HK-2 (cell line): ENCODE measurements around the gene TNFRSF25.
"Not testable (repeated sequence)": the region's sequence is repeated elsewhere in the genome, so short reads cannot be mapped to it uniquely, and the experiment has no call there.

ENCODE experiments used
- DNase-seq: peaks from one replicate; pipeline ENCODE4 v3.0.0-alpha.2; 2018; ENCODE audit not compliant: unreplicated experiment

Gene TNFRSF25

DNA sequence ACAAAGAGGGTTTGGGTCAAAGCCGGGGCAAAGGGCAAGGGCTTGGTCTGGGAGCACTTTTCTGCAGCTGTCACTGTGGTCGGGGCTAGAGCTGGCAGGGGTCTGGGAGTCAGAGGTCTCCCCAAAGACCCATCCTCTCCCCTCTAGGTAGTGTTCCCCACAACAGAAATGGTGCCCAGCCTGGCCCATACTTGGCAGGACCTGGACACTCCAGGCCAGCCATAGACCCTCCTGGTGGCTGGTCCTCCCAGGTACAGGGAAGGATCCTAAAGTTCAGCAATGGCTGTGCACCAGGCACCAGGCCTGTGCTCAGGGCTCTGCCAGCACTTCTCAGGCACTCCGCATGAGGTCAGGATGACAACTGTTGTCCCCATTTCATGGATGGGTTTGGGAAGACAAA is 30.4 kb downstream of the TNFRSF25 start:
- DNase-seq, result no peak

DNA sequence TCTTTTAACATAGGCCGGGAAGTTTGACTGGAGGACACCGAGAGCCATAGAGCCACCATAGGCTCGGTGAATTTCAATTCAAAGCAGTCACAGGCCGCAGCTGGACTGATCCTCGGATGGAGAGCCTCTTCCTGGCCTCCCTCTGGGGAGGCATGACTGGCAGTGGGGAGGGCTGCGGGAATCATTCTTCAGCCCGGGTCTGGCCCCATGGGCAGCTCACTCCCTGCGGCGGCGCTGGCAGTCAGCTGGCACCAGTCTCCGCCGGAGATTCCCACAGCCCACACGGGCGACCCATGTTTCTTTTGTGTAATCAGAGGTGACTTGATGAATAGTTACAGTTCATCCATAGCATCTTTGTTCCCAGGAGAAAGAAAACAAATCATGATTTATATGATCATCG is 30.8 kb downstream of the TNFRSF25 start:
- DNase-seq, result no peak

DNA sequence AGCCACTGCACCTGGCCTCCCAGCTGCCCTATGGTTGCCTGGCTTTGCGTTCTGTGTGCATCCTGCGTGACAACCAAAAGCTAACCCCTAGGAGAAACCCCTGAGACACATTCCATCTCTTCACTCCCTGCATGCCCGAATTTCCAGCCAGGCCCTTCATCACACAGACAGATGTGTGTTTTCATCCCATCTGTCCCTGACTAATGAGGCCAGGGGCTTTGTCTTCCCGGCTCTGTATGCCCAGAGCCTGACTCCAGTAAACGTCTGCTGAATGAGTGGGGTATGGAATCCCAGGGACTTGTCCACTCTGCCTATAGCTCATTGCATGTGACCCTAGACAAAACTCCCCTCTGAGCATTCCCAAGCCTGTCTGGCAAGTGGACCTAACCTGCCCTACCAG is 31.8 kb downstream of the TNFRSF25 start:
- no peak for DNase-seq

- DNase-seq, result not testable (repeated sequence)
Measured at GRCh38 chr1:6431645-6432579, 34.1 kb downstream of the TNFRSF25 start.

- not testable (repeated sequence) for DNase-seq
Measured at GRCh38 chr1:6429660-6430411, 36.1 kb downstream of the TNFRSF25 start.

DNA sequence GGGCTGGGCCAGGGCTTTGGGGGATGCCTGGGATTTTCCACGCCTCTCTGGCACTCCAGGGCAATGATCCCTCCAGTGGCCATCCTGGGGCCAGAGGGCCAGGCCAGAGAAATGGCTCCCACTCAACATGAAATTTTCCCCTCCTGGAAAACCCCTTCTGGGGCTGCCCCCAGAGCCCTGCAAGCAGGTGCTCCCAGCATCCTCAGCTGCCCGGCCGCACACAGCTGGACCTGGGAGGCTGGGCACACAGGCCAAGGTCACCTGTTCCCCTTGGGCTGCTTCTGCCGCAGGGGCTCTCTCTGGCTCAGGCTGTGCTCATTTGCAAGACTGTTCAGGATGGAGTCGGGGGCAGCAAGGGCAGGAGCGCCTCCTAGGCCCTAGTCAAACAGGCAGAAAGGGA is 37.5 kb downstream of the TNFRSF25 start:
- not testable (repeated sequence) for DNase-seq

DNA sequence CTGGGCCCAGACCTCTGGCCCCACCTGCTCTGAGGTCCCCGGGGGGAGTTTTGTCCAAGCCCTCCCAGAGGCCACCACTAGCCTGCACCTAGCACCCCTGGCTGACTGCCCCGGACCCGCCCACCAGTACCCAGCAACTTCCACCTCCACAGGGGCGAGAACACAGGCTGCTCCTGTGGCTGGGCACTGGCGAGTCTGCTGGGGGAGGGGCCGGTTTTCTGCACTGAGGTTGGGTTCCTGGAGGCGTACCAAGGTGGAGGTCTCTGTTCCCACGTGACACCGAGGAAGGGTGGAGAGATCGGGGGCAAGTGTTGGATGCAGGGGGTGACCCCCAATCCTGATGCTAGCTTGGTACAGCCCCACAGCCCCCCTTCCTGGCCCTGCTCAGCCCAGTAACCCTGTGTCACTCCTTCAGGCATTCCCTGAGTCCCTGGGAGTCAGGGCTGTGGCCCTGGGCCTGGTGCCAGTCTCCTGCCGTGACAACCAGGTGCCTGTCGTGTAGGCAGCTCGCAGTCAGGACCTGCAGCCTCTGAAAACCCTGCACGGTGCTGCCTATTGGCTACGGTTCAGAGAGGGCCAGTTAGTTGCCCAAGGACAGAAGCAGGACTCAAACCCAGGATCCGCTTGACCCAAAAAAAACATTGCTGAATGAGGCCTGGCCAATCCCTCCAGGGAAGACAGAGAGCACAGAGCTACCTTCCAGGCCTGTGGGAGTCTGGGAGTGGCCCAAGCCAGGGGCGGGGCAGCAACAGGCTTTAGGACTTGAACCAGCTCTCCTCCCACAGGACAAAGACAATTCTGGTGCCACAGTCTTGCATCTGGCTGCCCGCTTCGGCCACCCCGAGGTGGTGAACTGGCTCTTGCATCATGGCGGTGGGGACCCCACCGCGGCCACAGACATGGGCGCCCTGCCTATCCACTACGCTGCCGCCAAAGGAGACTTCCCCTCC is 38.3 kb downstream of the TNFRSF25 start:
- DNase-seq, result no peak

DNA sequence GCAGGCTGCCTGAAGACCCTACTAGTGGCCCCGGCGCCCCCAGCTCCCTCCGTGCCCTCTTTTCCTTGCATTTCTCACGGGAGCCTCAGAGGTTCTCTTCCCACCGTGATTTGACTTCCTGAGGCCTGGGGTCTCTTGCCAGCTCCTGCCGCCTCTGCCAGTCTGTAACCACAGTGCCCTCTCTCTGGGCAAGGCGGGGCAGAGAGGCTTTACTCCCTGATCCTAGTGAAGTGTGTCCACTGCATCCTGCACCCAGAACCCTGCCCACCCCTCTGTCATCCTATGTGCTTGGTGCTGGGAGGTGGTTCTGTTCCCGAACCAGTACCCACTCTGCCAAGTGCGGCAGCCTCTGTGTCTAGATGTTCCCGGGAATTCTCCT is 39.0 kb downstream of the TNFRSF25 start:
- no peak for DNase-seq

GRCh38 chr1:6426277-6426971 is 39.5 kb downstream of the TNFRSF25 start:
- no peak for DNase-seq

- no peak for DNase-seq
Measured at GRCh38 chr1:6425658-6426057, 40.3 kb downstream of the TNFRSF25 start.

DNA sequence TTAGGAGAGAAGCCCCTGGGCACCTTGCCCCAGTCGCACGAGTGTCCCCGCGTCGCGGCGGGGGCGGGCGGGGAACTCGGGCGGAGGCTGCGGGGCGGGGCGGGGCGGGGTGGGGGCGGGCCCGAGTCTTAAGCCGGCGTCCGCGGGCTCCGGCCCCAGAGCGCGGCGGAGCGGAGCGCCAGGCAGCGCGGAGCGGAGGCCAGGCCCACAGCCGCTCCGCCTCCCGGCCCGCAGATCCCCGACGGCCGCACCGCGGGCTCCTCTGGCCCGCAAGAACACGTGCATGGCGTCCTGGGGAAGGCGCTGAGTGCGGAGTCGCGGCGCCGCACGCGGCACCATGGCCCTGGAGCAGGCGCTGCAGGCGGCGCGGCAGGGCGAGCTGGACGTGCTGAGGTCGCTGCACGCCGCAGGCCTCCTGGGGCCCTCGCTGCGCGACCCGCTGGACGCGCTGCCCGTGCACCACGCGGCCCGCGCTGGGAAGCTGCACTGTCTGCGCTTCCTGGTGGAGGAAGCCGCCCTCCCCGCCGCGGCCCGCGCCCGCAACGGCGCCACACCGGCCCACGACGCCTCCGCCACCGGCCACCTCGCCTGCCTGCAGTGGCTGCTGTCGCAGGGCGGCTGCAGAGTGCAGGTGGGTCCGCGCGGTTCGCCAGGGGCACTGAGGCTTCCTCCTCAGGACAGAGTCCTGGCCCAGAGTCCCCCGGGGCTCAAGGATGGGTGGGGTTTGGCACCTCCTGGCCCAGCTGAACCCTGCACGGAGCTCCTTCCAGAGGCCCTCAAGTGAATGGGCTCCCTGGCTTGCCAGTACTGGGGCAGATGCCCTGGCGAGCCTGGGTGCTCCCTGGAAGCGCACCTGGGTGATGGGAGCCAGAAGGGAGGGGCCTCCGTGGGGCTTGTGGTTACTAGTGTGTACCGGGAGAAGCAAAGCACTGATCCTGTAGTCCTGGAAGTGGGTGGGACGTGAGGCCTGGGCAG is 41.1 kb downstream of the TNFRSF25 start, which contains the start of gene ESPN:
TSS of gene ESPN (plus strand) at position 158 of the 975 bp plus-strand sequence. CDS start at position 338, 180 bp downstream.
- DNase-seq, result no peak

- DNase-seq, result no peak
Measured at GRCh38 chr1:6424000-6424565, 41.9 kb downstream of the TNFRSF25 start.

- DNase-seq, result peak; percentile 66
Measured at GRCh38 chr1:6423321-6423999, 42.5 kb downstream of the TNFRSF25 start.

DNA sequence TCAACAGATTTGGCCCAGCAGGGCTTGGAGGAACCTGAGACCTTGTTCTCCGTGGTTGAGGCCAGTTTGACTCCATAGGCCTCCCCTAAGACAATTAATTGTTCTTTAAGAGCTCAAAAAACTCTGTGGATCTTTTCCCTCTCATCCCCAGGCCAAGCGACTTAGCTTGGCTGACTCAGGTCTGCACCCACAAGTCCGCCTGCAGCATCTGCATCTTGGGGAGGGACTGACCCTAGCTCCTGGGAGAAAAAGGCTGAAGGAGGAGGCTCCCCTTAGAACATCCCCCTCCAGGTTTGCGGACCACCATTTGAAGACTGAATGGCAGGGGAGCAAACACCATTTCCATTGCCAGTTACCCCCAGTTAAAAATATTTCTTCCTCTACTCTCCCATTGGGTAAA is 44.7 kb downstream of the TNFRSF25 start:
- DNase-seq, result no peak

GRCh38 chr1:6420454-6421042 is 45.4 kb downstream of the TNFRSF25 start:
- no peak for DNase-seq

DNA sequence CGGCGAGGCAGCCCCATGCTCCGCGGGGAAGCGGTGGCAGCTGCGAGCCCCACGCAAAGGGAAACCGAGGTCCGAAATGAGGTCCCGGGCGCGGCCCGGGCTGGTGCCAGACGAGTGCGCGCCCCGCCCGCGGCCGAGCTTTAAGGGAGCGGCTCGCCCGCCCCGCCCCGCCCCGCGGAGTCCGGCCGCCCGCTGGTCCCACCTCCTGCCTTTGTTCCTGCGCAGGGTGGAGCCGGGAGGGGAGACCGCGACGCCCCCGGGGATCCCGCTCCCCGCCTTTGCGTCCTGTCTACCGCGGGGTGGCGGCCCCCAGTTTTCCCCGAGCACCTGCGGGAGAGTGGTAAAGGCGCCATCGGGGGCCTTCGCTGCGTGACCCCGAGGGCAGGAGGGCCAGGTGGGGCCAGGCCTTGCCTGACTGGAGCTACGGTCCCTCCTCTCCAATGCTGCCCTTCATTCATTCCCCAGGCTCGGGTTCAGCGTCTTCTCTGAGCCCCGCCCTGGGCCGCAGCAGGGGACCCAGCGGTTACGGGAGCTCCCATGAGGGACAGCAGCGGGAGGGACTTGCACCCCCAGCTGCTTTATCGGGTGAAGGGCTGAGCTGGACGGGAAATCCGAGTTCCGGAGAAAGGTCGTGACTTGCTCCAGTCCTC is 46.0 kb downstream of the TNFRSF25 start, which contains the start of gene HES2:
TSS of gene HES2 (minus strand) at position 116 of the 650 bp plus-strand sequence. CDS start at position 17, 99 bp downstream.
- no peak for DNase-seq

DNA sequence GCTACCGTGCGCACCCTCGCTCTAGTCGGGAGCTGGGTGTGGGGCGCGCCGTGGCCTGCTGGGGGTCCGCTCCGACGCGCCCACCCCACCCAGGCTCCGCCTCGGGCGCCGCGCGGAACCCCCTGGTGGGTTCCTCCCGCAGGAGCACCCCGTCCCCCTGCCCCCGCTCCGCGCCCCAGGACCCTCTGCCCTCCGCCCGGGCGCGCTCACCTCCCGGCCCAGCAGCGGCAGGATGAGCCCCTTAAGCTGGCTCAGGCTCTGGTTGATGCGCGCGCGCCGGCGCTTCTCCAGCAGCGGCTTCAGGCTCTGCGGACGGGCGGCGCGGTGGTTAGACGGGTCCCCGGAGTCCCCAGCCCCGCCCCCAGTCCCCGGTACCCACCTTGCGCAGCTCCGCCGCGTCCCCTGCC is 46.6 kb downstream of the TNFRSF25 start:
- no peak for DNase-seq
